IMR-90 (cell line): ENCODE data around the gene CHST3. TPM values are rescaled to one million over a fixed set of nuclear protein-coding genes. Genes with fewer than 3 reads are reported as not detected.
A peak's percentile ranks its signal among the peaks of the same experiment; 100 is the strongest.

Experiments
- ATAC-seq: fragments of 200-7000 bp; cut with Tn5 transposase; 2 replicates; pipeline ENCODE4 v1.9.1; 2020; ENCODE audit warnings: low read depth, mild to moderate bottlenecking, moderate library complexity
- BruUV-seq: library from RNA; stranded (reverse); fragments of 400-500 nt; replicated peaks from 2 replicates; lab custom pipeline; 2021; lab: Mats Ljungman, UMichigan
- CTCF ChIA-PET: fragments of 300-600 bp; formaldehyde crosslinking; extraction: SDS; loops from one replicate; lab custom pipeline; 2021; ENCODE audit warnings: antibody characterized with exemption; lab: Yijun Ruan, JAX
- POLR2A ChIA-PET: fragments of 300-600 bp; sonication (Branson Sonifier 250); formaldehyde crosslinking; loops from one replicate; lab custom pipeline; 2022; ENCODE audit warnings: antibody characterized with exemption; ENCODE audit not compliant: unreplicated experiment; lab: Charles Lee
- DNase-seq: peaks from one replicate; pipeline ENCODE4 v3.0.0; 2013
- H2AFZ ChIP-seq: replicated peaks from 2 replicates; pipeline ENCODE3; 2013; ENCODE audit warnings: low read length, mild to moderate bottlenecking; ENCODE audit not compliant: poor library complexity
- H2AK5ac ChIP-seq: 2 replicates; pipeline ENCODE4 v1.6.1; 2013; ENCODE audit warnings: low read depth, low read length, inconsistent platforms
- H2AK9ac ChIP-seq: replicated peaks from 2 replicates; pipeline ENCODE3; 2013; ENCODE audit warnings: mild to moderate bottlenecking, low read depth, low read length, moderate library complexity; ENCODE audit not compliant: poor library complexity
- H2BK120ac ChIP-seq: 2 replicates; pipeline ENCODE4 v1.6.1; 2013; ENCODE audit warnings: low read depth, low read length, inconsistent platforms
- H2BK15ac ChIP-seq: 3 replicates; pipeline ENCODE4 v1.6.1; 2013; ENCODE audit warnings: low read depth, low read length, inconsistent platforms
- H2BK20ac ChIP-seq: 2 replicates; pipeline ENCODE4 v1.6.1; 2013; ENCODE audit warnings: low read depth, mild to moderate bottlenecking, inconsistent platforms, low read length, moderate library complexity
- H2BK5ac ChIP-seq: 2 replicates; pipeline ENCODE4 v1.6.1; 2013; ENCODE audit warnings: mild to moderate bottlenecking, low read depth, low read length, inconsistent platforms; ENCODE audit not compliant: poor library complexity, severe bottlenecking
- H3K14ac ChIP-seq: replicated peaks from 2 replicates; pipeline ENCODE4 v1.6.1; 2013; ENCODE audit warnings: low read depth, low read length, inconsistent platforms
- H3K18ac ChIP-seq: 2 replicates; pipeline ENCODE4 v1.6.1; 2013; ENCODE audit warnings: low read depth, low read length, control low read depth
- H3K23ac ChIP-seq: 2 replicates; pipeline ENCODE4 v1.6.1; 2013; ENCODE audit warnings: low read depth, low read length, inconsistent platforms
- H3K27ac ChIP-seq: 2 replicates; pipeline ENCODE4 v1.5.1; 2013; ENCODE audit warnings: mild to moderate bottlenecking, control low read depth, low read length; ENCODE audit not compliant: insufficient read depth
- H3K27me3 ChIP-seq: 2 replicates; pipeline ENCODE4 v1.6.1; 2013; ENCODE audit warnings: low read length; ENCODE audit not compliant: control insufficient read depth, insufficient read depth
- H3K36me3 ChIP-seq: 2 replicates; pipeline ENCODE4 v1.6.1; 2013; ENCODE audit warnings: low read length, mixed read lengths; ENCODE audit not compliant: control insufficient read depth, insufficient read depth
- H3K4ac ChIP-seq: 2 replicates; pipeline ENCODE4 v1.6.1; 2013; ENCODE audit warnings: low read depth, low read length, inconsistent platforms
- H3K4me1 ChIP-seq: 2 replicates; pipeline ENCODE4 v1.6.1; 2013; ENCODE audit warnings: low read length, mixed read lengths; ENCODE audit not compliant: control insufficient read depth, insufficient read depth
- H3K4me2 ChIP-seq: 2 replicates; pipeline ENCODE4 v1.6.1; 2013; ENCODE audit warnings: low read depth, mild to moderate bottlenecking, control low read depth, low read length, moderate library complexity
- H3K4me3 ChIP-seq: 2 replicates; pipeline ENCODE4 v1.5.1; 2013; ENCODE audit warnings: low read depth, mild to moderate bottlenecking, control low read depth, low read length, moderate library complexity; ENCODE audit not compliant: insufficient read depth
- H3K56ac ChIP-seq: 2 replicates; pipeline ENCODE4 v1.6.1; 2013; ENCODE audit warnings: low read length, inconsistent platforms; ENCODE audit not compliant: insufficient read depth; ENCODE audit errors: extremely low read depth
- H3K79me1 ChIP-seq, 2 experiments: 2 replicates each; pipeline ENCODE4 v1.6.1; 2013; ENCODE audit warnings: low read length in 2 of 2, inconsistent platforms in 1 of 2, low read depth in 1 of 2
- H3K9ac ChIP-seq: 2 replicates; pipeline ENCODE4 v1.6.1; 2013; ENCODE audit warnings: low read depth, low read length, control low read depth
- H3K9me1 ChIP-seq: 2 replicates; pipeline ENCODE4 v1.6.1; 2013; ENCODE audit warnings: low read length, inconsistent platforms; ENCODE audit not compliant: insufficient read depth
- H3K9me3 ChIP-seq: 2 replicates; pipeline ENCODE4 v1.6.1; 2013; ENCODE audit warnings: low read length; ENCODE audit not compliant: control insufficient read depth, insufficient read depth
- H4K20me1 ChIP-seq: 2 replicates; pipeline ENCODE4 v1.6.1; 2013; ENCODE audit warnings: low read length, inconsistent platforms; ENCODE audit not compliant: insufficient read depth
- H4K5ac ChIP-seq: 2 replicates; pipeline ENCODE4 v1.6.1; 2013; ENCODE audit warnings: mild to moderate bottlenecking, low read depth, low read length, control low read depth
- H4K8ac ChIP-seq, 2 experiments: 2 replicates each; pipeline ENCODE4 v1.6.1; 2013; ENCODE audit warnings: low read depth in 2 of 2, low read length in 2 of 2, control low read depth in 1 of 2, inconsistent platforms in 1 of 2
- H4K91ac ChIP-seq: 2 replicates; pipeline ENCODE4 v1.6.1; 2013; ENCODE audit warnings: low read depth, low read length, inconsistent platforms; ENCODE audit not compliant: insufficient read depth
- CEBPB ChIP-seq: IDR thresholded peaks from 2 replicates; pipeline ENCODE4 v1.6.1; 2012; ENCODE audit warnings: low read depth, low read length, improper control_type of control experiment
- CHD1 ChIP-seq: IDR thresholded peaks from 2 replicates; pipeline ENCODE4 v1.6.1; 2012; ENCODE audit warnings: low read depth, low read length, improper control_type of control experiment
- FOS ChIP-seq: fragments of 150-350 bp; IDR thresholded peaks from 2 replicates; pipeline ENCODE4 v1.6.1; 2016; ENCODE audit warnings: low read depth, low read length
- MAZ ChIP-seq: IDR thresholded peaks from 2 replicates; pipeline ENCODE4 v1.6.1; 2012; ENCODE audit warnings: low read depth, mild to moderate bottlenecking, low read length, improper control_type of control experiment, moderate library complexity, borderline replicate concordance
- NFE2L2 ChIP-seq: fragments of 150-350 bp; IDR thresholded peaks from 2 replicates; pipeline ENCODE4 v1.6.1; 2016; ENCODE audit warnings: low read depth, mild to moderate bottlenecking, low read length
- RCOR1 ChIP-seq: IDR thresholded peaks from 2 replicates; pipeline ENCODE4 v1.6.1; 2012; ENCODE audit warnings: mild to moderate bottlenecking, low read length, improper control_type of control experiment; ENCODE audit not compliant: insufficient replicate concordance
- SMC3 ChIP-seq: fragments of 150-350 bp; IDR thresholded peaks from 2 replicates; pipeline ENCODE4 v1.6.1; 2016; ENCODE audit warnings: low read depth, mild to moderate bottlenecking, antibody characterized with exemption, low read length, moderate library complexity
- WGBS, 2 experiments: methylation state at CpG; one replicate each; pipeline versions ENCODE4 v1.1.5 to v1.1.7; 2013; ENCODE audit warnings: missing lambda C conversion rate in 2 of 2; ENCODE audit not compliant: insufficient read length in 1 of 2; ENCODE audit errors: extremely low coverage in 2 of 2; 5-methylcytosine and 5-hydroxymethylcytosine counted together
- dilution Hi-C: fragments of 300-500 bp; cut with HindIII; formaldehyde crosslinking; loops from one replicate; pipeline ENCODE4 v1.14.3; 2018; ENCODE audit warnings: low sequenced_read_pairs; ENCODE audit not compliant: unreplicated experiment
- in situ Hi-C: fragments of 300-500 bp; cut with MboI; formaldehyde crosslinking; loops from 3 replicates; pipeline ENCODE4 v1.14.3; 2019; ENCODE audit warnings: low sequenced_read_pairs, inconsistent platforms, mixed read lengths
- intact Hi-C: fragments of 100-400 bp; cut with micrococcal nuclease; formaldehyde crosslinking; loops from 2 replicates; pipeline ENCODE4 v1.10.0; 2022
- polyA plus RNA-seq, 3 experiments: library from polyadenylated mRNA; depleted of rRNA; stranded (reverse); fragments of >200 nt; gene quantifications; 2 replicates each; pipeline ENCODE4 v1.2.3, GENCODE V29; 2012; ENCODE audit warnings: low replicate concordance in 1 of 3
- total RNA-seq: library from RNA; depleted of rRNA; stranded (reverse); fragments of >200 nt; gene quantifications from 2 replicates; pipeline ENCODE4 v1.2.3, GENCODE V29; 2012

CHST3 gene
- total and polyA plus RNA-seq, 2 of the 4 experiments (the other 2 are of a cell fraction): 8.6 to 9.0 TPM

DNA sequence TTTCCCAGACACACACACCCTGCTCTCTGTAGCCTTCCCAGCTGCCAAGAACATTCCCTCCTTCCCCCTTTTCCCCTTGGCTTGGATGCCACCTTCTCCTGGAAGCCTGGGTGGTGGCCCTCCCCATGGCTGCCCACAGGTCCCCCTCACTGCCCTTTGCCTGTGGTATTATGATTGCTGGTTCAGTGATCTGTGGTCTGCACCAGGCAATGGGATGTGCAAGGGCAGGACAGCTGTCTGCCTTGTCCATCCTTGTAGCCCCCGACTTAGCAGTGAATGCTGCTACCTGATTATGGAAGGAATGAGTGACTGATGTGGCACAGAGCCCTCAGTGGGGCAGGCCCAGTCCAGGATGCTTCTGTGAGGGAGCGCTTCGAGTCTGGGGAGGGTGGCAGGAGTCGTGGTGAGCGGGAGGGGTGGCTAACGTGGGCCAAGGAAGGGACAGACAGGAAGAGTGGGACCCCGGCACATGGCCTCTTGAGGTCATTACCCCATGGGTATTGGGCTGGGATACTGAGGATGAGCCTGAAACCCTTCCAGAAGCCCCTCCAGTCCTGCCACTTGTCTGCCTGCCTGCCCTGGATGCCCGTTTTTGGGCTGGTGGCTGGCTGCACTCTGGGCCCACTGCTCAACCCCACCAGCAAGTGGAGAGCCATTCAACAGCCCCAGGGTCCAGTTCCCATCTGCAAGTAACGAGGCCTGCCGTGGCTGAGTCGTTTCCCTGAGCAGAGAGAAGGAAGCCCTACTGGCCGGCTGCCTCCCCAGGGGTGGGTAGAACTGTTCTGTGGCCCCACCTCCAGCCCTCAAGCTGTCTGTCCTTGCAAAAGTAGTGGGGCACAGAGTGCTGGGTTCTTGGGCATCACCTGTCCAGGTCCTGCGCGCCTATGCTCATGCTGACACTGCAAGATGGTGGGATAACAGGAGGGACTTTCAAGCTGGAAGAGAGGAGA, 8.8 kb downstream of the CHST3 start:
- intact Hi-C loops (no loop called here), dilution Hi-C loops (no loop called here), in situ Hi-C loops (no loop called here)
- Histone ChIP-seq H4K20me1 (peaks cover 75% of the 10 kb centered on the region), H2BK5ac (no peak overlapping the region), H2AK9ac (no peak overlapping the region), H3K9me3 (no peaks in the 10 kb centered on the region), H2BK15ac (peak overlapping the region; percentile 59; the same call in 1 of the 3 replicates), H4K8ac (no peak overlapping the region), H3K18ac (no peak overlapping the region), H3K79me1 (peaks cover 25 to 97% of the 10 kb centered on the region in 2 experiments; a peak in 3 of 4 replicates), H3K27ac (no peak overlapping the region), H2BK120ac (no peak overlapping the region), H3K56ac (no peak overlapping the region), H2BK20ac (no peak overlapping the region), H3K4me1 (peaks cover 32% of the 10 kb centered on the region), H4K91ac (no peak overlapping the region; the same call in 1 of the 2 replicates), H3K36me3 (no peaks in the 10 kb centered on the region), H3K14ac (0 out of 2 replicates have a peak overlapping the region, but pooled peaks have one; percentile 18), H3K4me2 (no peak overlapping the region), H2AK5ac (peak overlapping the region; percentile 72), H3K9ac (no peak overlapping the region), H3K9me1 (peaks cover 34% of the 10 kb centered on the region), H3K4ac (peak overlapping the region; percentile 41; the same call in 1 of the 2 replicates), H3K23ac (no peak overlapping the region), H3K27me3 (no peaks in the 10 kb centered on the region), H3K4me3 (no peak overlapping the region), H2AFZ (peak overlapping the region; percentile 48), H4K5ac (no peak overlapping the region)
- TF ChIP-seq FOS (no peak), NFE2L2 (no peak), CEBPB (no peak), RCOR1 (no peak), SMC3 (no peak), MAZ (no peak), CHD1 (no peak)
- ATAC-seq (no peak), DNase-seq (no peak)
- ChIA-PET CTCF (no interaction called here), POLR2A (no interaction called here)
- BruUV-seq: no TSS peak
- WGBS, 2 experiments: 93% methylated on average over 3 of the region's 14 CpGs; no CpG with 5 or more reads in 1 of the 2 experiments
